GM23338 (cell line): ENCODE measurements around the gene YOD1. TPM values are rescaled to one million over a fixed set of nuclear protein-coding genes. Genes with fewer than 3 reads are reported as not detected.
A peak's percentile ranks its signal among the peaks of the same experiment; 100 is the strongest.

Experiments used
- ATAC-seq: fragments of 200-7000 bp; cut with Tn5 transposase; 3 replicates; pipeline ENCODE4 v1.9.1; 2020
- DNase-seq: peaks from one replicate; pipeline ENCODE4 v3.0.0-alpha.2; 2015; ENCODE audit warnings: low spot score
- H2AFZ ChIP-seq: fragments of 200-600 bp; sonication (generic); 2 replicates; pipeline ENCODE4 v1.8.0; 2016; ENCODE audit warnings: antibody characterized with exemption, mild to moderate bottlenecking, moderate library complexity
- H3F3A ChIP-seq: fragments of 200-600 bp; sonication (generic); replicated peaks from 2 replicates; pipeline ENCODE4 v1.8.0; 2017; ENCODE audit warnings: antibody characterized with exemption, mixed run types, low read depth
- H3K27ac ChIP-seq: fragments of 200-600 bp; sonication (generic); 2 replicates; pipeline ENCODE4 v1.6.1; 2016; ENCODE audit warnings: low read depth
- H3K27me3 ChIP-seq: fragments of 200-600 bp; sonication (generic); 2 replicates; pipeline ENCODE4 v1.8.0; 2016; ENCODE audit warnings: mild to moderate bottlenecking, mixed run types, moderate library complexity; ENCODE audit not compliant: insufficient read depth
- H3K36me3 ChIP-seq: fragments of 200-600 bp; sonication (generic); 2 replicates; pipeline ENCODE4 v1.8.0; 2016; ENCODE audit warnings: mild to moderate bottlenecking; ENCODE audit not compliant: insufficient read depth
- H3K4me1 ChIP-seq: fragments of 200-600 bp; sonication (generic); 2 replicates; pipeline ENCODE4 v1.8.0; 2016; ENCODE audit warnings: mild to moderate bottlenecking, moderate library complexity; ENCODE audit not compliant: insufficient read depth
- H3K4me2 ChIP-seq: fragments of 200-600 bp; sonication (generic); 2 replicates; pipeline ENCODE4 v1.7.1; 2017; ENCODE audit warnings: mixed run types
- H3K4me3 ChIP-seq: fragments of 200-600 bp; sonication (generic); 2 replicates; pipeline ENCODE4 v1.6.1; 2016; ENCODE audit warnings: mixed run types
- H3K79me2 ChIP-seq: fragments of 200-600 bp; sonication (generic); replicated peaks from 2 replicates; pipeline ENCODE4 v1.8.0; 2017; ENCODE audit warnings: mild to moderate bottlenecking; ENCODE audit not compliant: insufficient read depth
- H3K9me2 ChIP-seq: fragments of 200-600 bp; sonication (generic); 2 replicates; pipeline ENCODE4 v1.8.0; 2017; ENCODE audit not compliant: insufficient read depth
- H4K20me1 ChIP-seq: fragments of 200-600 bp; sonication (generic); replicated peaks from 2 replicates; pipeline ENCODE4 v1.8.0; 2017; ENCODE audit warnings: mild to moderate bottlenecking; ENCODE audit not compliant: insufficient read depth
- H3K27ac Mint-ChIP-seq: 2 replicates; pipeline ENCODE4 v1.8.0; 2020; ENCODE audit warnings: inconsistent platforms, mild to moderate bottlenecking, moderate library complexity, mixed read lengths
- H3K27me3 Mint-ChIP-seq: 3 replicates; pipeline ENCODE4 v1.8.0; 2022; ENCODE audit warnings: low read depth, mild to moderate bottlenecking, moderate library complexity, mixed read lengths, inconsistent platforms; ENCODE audit not compliant: insufficient read depth, poor library complexity
- H3K36me3 Mint-ChIP-seq: 3 replicates; pipeline ENCODE4 v1.8.0; 2021; ENCODE audit warnings: low read depth, mild to moderate bottlenecking, inconsistent platforms, moderate library complexity, mixed read lengths
- H3K4me1 Mint-ChIP-seq: 3 replicates; pipeline ENCODE4 v1.8.0; 2020; ENCODE audit warnings: mild to moderate bottlenecking, inconsistent platforms, mixed read lengths
- H3K4me3 Mint-ChIP-seq: 3 replicates; pipeline ENCODE4 v1.8.0; 2021; ENCODE audit warnings: moderate library complexity, mild to moderate bottlenecking, inconsistent platforms, mixed read lengths
- H3K9me3 Mint-ChIP-seq: 3 replicates; pipeline ENCODE4 v1.8.0; 2020; ENCODE audit warnings: moderate library complexity, mild to moderate bottlenecking, inconsistent platforms, mixed read lengths
- EZH2 ChIP-seq: fragments of 200-600 bp; sonication (generic); IDR thresholded peaks from one replicate; pipeline ENCODE4 v1.8.0; 2017; ENCODE audit warnings: antibody characterized with exemption, mild to moderate bottlenecking, low read depth; ENCODE audit not compliant: unreplicated experiment
- EZH2phosphoT487 ChIP-seq: fragments of 200-600 bp; sonication (generic); IDR thresholded peaks from one replicate; pipeline ENCODE4 v1.8.1; 2018; ENCODE audit warnings: antibody characterized with exemption; ENCODE audit not compliant: unreplicated experiment
- JUNB ChIP-seq: IDR thresholded peaks from one replicate; pipeline ENCODE4 v1.6.1; 2016; ENCODE audit warnings: antibody characterized with exemption; ENCODE audit not compliant: unreplicated experiment
- NANOG ChIP-seq: IDR thresholded peaks from 2 replicates; pipeline ENCODE4 v1.6.1; 2016; ENCODE audit warnings: antibody characterized with exemption, borderline replicate concordance
- POLR2AphosphoS5 ChIP-seq: IDR thresholded peaks from 2 replicates; pipeline ENCODE4 v1.6.1; 2016; ENCODE audit warnings: antibody characterized with exemption, low read depth
- REST ChIP-seq: IDR thresholded peaks from one replicate; pipeline ENCODE4 v1.6.1; 2018; ENCODE audit warnings: antibody characterized with exemption; ENCODE audit not compliant: unreplicated experiment
- STAT1 ChIP-seq: IDR thresholded peaks from one replicate; pipeline ENCODE4 v1.6.1; 2016; ENCODE audit warnings: antibody characterized with exemption; ENCODE audit not compliant: unreplicated experiment
- ZNF114 ChIP-seq: fragments of 250-450 bp; sonication (Bioruptor Pico); IDR thresholded peaks from 2 replicates; pipeline ENCODE4 v1.5.0; 2020; ENCODE audit warnings: mild to moderate bottlenecking, moderate library complexity
- ZNF331 ChIP-seq: fragments of 250-450 bp; sonication (Bioruptor Pico); IDR thresholded peaks from 2 replicates; pipeline ENCODE4 v1.5.0; 2020; ENCODE audit warnings: low read depth, mild to moderate bottlenecking, moderate library complexity
- polyA plus RNA-seq: library from polyadenylated mRNA; unstranded; fragments of >200 nt; fragmentation: Nextera tagmentation; extraction: Ambion mirVana; gene quantifications from 2 replicates; pipeline ENCODE4 v1.2.1, GENCODE V29; 2016
- total RNA-seq: library from RNA; depleted of rRNA; stranded (reverse); fragments of >200 nt; shearing (Covaris generic); gene quantifications from 2 replicates; pipeline ENCODE4 v1.2.3, GENCODE V29; 2014
- TF ChIP-seq, protein P1 (sequence below): fragments of 250-450 bp; sonication (Bioruptor Pico); IDR thresholded peaks from 2 replicates; pipeline ENCODE4 v1.5.0; 2020; ENCODE audit warnings: mild to moderate bottlenecking, moderate library complexity
- TF ChIP-seq, protein P2 (sequence below): IDR thresholded peaks from 2 replicates; pipeline ENCODE4 v1.6.1; 2016; ENCODE audit warnings: antibody characterized with exemption
- TF ChIP-seq, protein P3 (sequence below), 2 experiments: fragments of 200-600 bp in 1 of 2; sonication (generic) in 1 of 2; conservative IDR thresholded peaks; 2 replicates each; pipeline versions ENCODE4 v1.5.1 to v1.6.1; 2016 to 2017; ENCODE audit warnings: antibody characterized with exemption in 2 of 2, low read depth in 2 of 2, mild to moderate bottlenecking in 2 of 2, moderate library complexity in 1 of 2

The YOD1 gene
- total and polyA plus RNA-seq, 2 experiments from 2014 or later, result 4.6 to 21.9 TPM

GRCh38 chr1:207079706-207080241, 28.8 kb upstream of the YOD1 start (continued):
- TF ChIP-seq, protein P1, sequence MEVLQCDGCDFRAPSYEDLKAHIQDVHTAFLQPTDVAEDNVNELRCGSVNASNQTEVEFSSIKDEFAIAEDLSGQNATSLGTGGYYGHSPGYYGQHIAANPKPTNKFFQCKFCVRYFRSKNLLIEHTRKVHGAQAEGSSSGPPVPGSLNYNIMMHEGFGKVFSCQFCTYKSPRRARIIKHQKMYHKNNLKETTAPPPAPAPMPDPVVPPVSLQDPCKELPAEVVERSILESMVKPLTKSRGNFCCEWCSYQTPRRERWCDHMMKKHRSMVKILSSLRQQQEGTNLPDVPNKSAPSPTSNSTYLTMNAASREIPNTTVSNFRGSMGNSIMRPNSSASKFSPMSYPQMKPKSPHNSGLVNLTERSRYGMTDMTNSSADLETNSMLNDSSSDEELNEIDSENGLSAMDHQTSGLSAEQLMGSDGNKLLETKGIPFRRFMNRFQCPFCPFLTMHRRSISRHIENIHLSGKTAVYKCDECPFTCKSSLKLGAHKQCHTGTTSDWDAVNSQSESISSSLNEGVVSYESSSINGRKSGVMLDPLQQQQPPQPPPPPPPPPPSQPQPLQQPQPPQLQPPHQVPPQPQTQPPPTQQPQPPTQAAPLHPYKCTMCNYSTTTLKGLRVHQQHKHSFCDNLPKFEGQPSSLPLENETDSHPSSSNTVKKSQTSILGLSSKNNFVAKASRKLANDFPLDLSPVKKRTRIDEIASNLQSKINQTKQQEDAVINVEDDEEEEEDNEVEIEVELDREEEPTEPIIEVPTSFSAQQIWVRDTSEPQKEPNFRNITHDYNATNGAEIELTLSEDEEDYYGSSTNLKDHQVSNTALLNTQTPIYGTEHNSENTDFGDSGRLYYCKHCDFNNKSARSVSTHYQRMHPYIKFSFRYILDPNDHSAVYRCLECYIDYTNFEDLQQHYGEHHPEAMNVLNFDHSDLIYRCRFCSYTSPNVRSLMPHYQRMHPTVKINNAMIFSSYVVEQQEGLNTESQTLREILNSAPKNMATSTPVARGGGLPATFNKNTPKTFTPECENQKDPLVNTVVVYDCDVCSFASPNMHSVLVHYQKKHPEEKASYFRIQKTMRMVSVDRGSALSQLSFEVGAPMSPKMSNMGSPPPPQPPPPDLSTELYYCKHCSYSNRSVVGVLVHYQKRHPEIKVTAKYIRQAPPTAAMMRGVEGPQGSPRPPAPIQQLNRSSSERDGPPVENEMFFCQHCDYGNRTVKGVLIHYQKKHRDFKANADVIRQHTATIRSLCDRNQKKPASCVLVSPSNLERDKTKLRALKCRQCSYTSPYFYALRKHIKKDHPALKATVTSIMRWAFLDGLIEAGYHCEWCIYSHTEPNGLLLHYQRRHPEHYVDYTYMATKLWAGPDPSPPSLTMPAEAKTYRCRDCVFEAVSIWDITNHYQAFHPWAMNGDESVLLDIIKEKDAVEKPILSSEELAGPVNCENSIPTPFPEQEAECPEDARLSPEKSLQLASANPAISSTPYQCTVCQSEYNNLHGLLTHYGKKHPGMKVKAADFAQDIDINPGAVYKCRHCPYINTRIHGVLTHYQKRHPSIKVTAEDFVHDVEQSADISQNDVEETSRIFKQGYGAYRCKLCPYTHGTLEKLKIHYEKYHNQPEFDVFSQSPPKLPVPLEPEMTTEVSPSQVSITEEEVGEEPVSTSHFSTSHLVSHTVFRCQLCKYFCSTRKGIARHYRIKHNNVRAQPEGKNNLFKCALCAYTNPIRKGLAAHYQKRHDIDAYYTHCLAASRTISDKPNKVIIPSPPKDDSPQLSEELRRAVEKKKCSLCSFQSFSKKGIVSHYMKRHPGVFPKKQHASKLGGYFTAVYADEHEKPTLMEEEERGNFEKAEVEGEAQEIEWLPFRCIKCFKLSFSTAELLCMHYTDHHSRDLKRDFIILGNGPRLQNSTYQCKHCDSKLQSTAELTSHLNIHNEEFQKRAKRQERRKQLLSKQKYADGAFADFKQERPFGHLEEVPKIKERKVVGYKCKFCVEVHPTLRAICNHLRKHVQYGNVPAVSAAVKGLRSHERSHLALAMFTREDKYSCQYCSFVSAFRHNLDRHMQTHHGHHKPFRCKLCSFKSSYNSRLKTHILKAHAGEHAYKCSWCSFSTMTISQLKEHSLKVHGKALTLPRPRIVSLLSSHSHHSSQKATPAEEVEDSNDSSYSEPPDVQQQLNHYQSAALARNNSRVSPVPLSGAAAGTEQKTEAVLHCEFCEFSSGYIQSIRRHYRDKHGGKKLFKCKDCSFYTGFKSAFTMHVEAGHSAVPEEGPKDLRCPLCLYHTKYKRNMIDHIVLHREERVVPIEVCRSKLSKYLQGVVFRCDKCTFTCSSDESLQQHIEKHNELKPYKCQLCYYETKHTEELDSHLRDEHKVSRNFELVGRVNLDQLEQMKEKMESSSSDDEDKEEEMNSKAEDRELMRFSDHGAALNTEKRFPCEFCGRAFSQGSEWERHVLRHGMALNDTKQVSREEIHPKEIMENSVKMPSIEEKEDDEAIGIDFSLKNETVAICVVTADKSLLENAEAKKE (CRISPR knock-in tag), result no peak
- TF ChIP-seq ZNF114 (CRISPR knock-in tag), result no peak
- TF ChIP-seq, protein P2, sequence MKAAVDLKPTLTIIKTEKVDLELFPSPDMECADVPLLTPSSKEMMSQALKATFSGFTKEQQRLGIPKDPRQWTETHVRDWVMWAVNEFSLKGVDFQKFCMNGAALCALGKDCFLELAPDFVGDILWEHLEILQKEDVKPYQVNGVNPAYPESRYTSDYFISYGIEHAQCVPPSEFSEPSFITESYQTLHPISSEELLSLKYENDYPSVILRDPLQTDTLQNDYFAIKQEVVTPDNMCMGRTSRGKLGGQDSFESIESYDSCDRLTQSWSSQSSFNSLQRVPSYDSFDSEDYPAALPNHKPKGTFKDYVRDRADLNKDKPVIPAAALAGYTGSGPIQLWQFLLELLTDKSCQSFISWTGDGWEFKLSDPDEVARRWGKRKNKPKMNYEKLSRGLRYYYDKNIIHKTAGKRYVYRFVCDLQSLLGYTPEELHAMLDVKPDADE, result no peak
- no peak for TF ChIP-seq POLR2AphosphoS5
- no peak for TF ChIP-seq NANOG
- TF ChIP-seq EZH2phosphoT487, result no peak

- Mint-ChIP-seq H3K4me1 (peaks cover 13% of the 10 kb centered on the region; the same call in 2 of the 3 replicates), H3K27ac (no peak overlapping the region), H3K27me3 (peaks cover 2% of the 10 kb centered on the region), H3K4me3 (no peak overlapping the region), H3K9me3 (no peaks in the 10 kb centered on the region), H3K36me3 (no peaks in the 10 kb centered on the region; the same call in 1 of the 3 replicates)
- no peak overlapping the region for H2AFZ ChIP-seq
- DNase-seq, result no peak
- no peak overlapping the region for H3K4me3 ChIP-seq
- H3K9me2 ChIP-seq, result no peaks in the 10 kb centered on the region
- H3K27ac ChIP-seq, result no peak overlapping the region
- H3K79me2 ChIP-seq, result no peaks in the 10 kb centered on the region
- H4K20me1 ChIP-seq, result peaks cover 3% of the 10 kb centered on the region; the same call in 1 of the 2 replicates
- H3K36me3 ChIP-seq, result no peaks in the 10 kb centered on the region
- peak overlapping the region; percentile 36; the same call in 1 of the 2 replicates for H3K4me2 ChIP-seq
- no peak for ATAC-seq
- H3K27me3 ChIP-seq, result no peaks in the 10 kb centered on the region
- no peaks in the 10 kb centered on the region for H3F3A ChIP-seq
- H3K4me1 ChIP-seq, result peaks cover 3% of the 10 kb centered on the region; the same call in 1 of the 2 replicates
- TF ChIP-seq ZNF331 (no peak), EZH2 (no peak), STAT1 (no peak), JUNB (no peak), ZNF114 (CRISPR knock-in tag) (no peak), REST (no peak)
- TF ChIP-seq, protein P3, sequence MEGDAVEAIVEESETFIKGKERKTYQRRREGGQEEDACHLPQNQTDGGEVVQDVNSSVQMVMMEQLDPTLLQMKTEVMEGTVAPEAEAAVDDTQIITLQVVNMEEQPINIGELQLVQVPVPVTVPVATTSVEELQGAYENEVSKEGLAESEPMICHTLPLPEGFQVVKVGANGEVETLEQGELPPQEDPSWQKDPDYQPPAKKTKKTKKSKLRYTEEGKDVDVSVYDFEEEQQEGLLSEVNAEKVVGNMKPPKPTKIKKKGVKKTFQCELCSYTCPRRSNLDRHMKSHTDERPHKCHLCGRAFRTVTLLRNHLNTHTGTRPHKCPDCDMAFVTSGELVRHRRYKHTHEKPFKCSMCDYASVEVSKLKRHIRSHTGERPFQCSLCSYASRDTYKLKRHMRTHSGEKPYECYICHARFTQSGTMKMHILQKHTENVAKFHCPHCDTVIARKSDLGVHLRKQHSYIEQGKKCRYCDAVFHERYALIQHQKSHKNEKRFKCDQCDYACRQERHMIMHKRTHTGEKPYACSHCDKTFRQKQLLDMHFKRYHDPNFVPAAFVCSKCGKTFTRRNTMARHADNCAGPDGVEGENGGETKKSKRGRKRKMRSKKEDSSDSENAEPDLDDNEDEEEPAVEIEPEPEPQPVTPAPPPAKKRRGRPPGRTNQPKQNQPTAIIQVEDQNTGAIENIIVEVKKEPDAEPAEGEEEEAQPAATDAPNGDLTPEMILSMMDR (conservative IDR thresholded peaks at IDR 0.05; ENCODE audit: low read depth in 2 of 2), result no peak
These were observed 27.6 kb upstream of the YOD1 start for GRCh38 chr1:207078578-207079132.
